ENCODE measurements around the gene MBTD1. TPM values are rescaled to one million over a fixed set of nuclear protein-coding genes. Genes with fewer than 3 reads are reported as not detected.

MBTD1 gene
- total and polyA plus RNA-seq, 8 donors: 10.0 to 64.9 (median 52.3) TPM

GRCh38 chr17:51240275-51240674 lies 19.6 kb downstream of the MBTD1 start:
- Histone ChIP-seq H3K27me3 (no peaks in the 10 kb centered on the region), H3K27ac (no peak overlapping the region), H3K36me3 (no peaks in the 10 kb centered on the region), H3K4me1 (peaks cover 0 to 14% of the 10 kb centered on the region in 2 donors), H3K9me3 (no peaks in the 10 kb centered on the region), H3K4me3 (no peak overlapping the region)
- ATAC-seq: no peak
- no peak for DNase-seq
- no peak for TF ChIP-seq CTCF (IDR thresholded peaks at IDR 0.05)
- intact Hi-C loops (cut with DNase I): no loop called here

GRCh38 chr17:51238255-51238887 lies 21.5 kb downstream of the MBTD1 start:
- H3K4me3 ChIP-seq: no peak overlapping the region
- intact Hi-C loops (cut with DNase I): no loop called here
- no peaks in the 10 kb centered on the region for H3K9me3 ChIP-seq
- no peaks in the 10 kb centered on the region for H3K27me3 ChIP-seq
- DNase-seq (no peak), ATAC-seq (no peak)
- TF ChIP-seq CTCF (IDR thresholded peaks at IDR 0.05): no peak
- H3K36me3 ChIP-seq: no peaks in the 10 kb centered on the region
- peaks cover 0 to 14% of the 10 kb centered on the region in 2 donors for H3K4me1 ChIP-seq
- peak overlapping the region in 1 of 2 donors; percentile 53 for H3K27ac ChIP-seq

GRCh38 chr17:51234162-51234561 lies 25.7 kb downstream of the MBTD1 start:
- DNase-seq (no peak), ATAC-seq (no peak)
- intact Hi-C loops (cut with DNase I): no loop called here
- H3K36me3 ChIP-seq: no peaks in the 10 kb centered on the region
- H3K9me3 ChIP-seq: no peaks in the 10 kb centered on the region
- H3K4me1 ChIP-seq: peaks cover 0 to 18% of the 10 kb centered on the region in 2 donors
- H3K4me3 ChIP-seq: no peak overlapping the region
- no peak overlapping the region for H3K27ac ChIP-seq
- no peak for TF ChIP-seq CTCF (IDR thresholded peaks at IDR 0.05)
- H3K27me3 ChIP-seq: no peaks in the 10 kb centered on the region

- Histone ChIP-seq H3K4me1 (peaks cover 0 to 4% of the 10 kb centered on the region in 2 donors), H3K27me3 (no peaks in the 10 kb centered on the region), H3K4me3 (no peak overlapping the region), H3K27ac (no peak overlapping the region), H3K36me3 (no peaks in the 10 kb centered on the region), H3K9me3 (no peaks in the 10 kb centered on the region)
- TF ChIP-seq CTCF (IDR thresholded peaks at IDR 0.05): no peak
- no peak for DNase-seq
- ATAC-seq: no peak
- intact Hi-C loops (cut with DNase I): no loop called here
Measured at GRCh38 chr17:51231999-51232398, 27.9 kb downstream of the MBTD1 start.

- Histone ChIP-seq H3K27me3 (no peaks in the 10 kb centered on the region), H3K4me3 (no peak overlapping the region), H3K9me3 (no peaks in the 10 kb centered on the region), H3K4me1 (peaks cover 0 to 4% of the 10 kb centered on the region in 2 donors), H3K36me3 (no peaks in the 10 kb centered on the region), H3K27ac (no peak overlapping the region)
- TF ChIP-seq CTCF (IDR thresholded peaks at IDR 0.05): no peak
- intact Hi-C loops (cut with DNase I): no loop called here
- ATAC-seq (no peak), DNase-seq (no peak)
Measured at GRCh38 chr17:51230306-51230705, 29.5 kb downstream of the MBTD1 start.

Measured in left lung (tissue), 10 donors.